Ascending aorta (tissue), 2 donors: ENCODE results near the gene GUCD1. TPM values are rescaled to one million over a fixed set of nuclear protein-coding genes. Genes with fewer than 3 reads are reported as not detected.

Source experiments
- DNase-seq, 2 donors: peaks; one replicate each; pipeline ENCODE4 v3.0.0-alpha.2; 2019; ENCODE audit warnings: low spot score in 2 of 2
- H3K27ac ChIP-seq, 2 donors: fragments of 200-600 bp; sonication (generic); one replicate each; pipeline ENCODE4 v1.5.1; 2016 to 2017; ENCODE audit warnings: mild to moderate bottlenecking in 1 of 2
- H3K27me3 ChIP-seq: fragments of 200-600 bp; sonication (generic); one replicate; pipeline ENCODE4 v1.5.1; 2017
- H3K36me3 ChIP-seq, 2 donors: fragments of 200-600 bp; sonication (generic); one replicate each; pipeline ENCODE4 v1.5.1; 2016
- H3K4me1 ChIP-seq, 2 donors: fragments of 200-600 bp; sonication (generic); one replicate each; pipeline ENCODE4 v1.5.1; 2016 to 2017; ENCODE audit warnings: mild to moderate bottlenecking in 1 of 2
- H3K4me3 ChIP-seq, 2 donors: fragments of 200-600 bp; sonication (generic); one replicate each; pipeline ENCODE4 v1.5.1; 2016 to 2017; ENCODE audit warnings: mild to moderate bottlenecking in 1 of 2
- H3K9me3 ChIP-seq, 2 donors: fragments of 200-600 bp; sonication (generic); one replicate each; pipeline ENCODE4 v1.5.1; 2016
- intact Hi-C: fragments of 100-400 bp; cut with DNase I; formaldehyde crosslinking; loops from one replicate; pipeline ENCODE4 v1.15.1; 2023
- total RNA-seq: library from RNA; depleted of rRNA; stranded (reverse); fragments of >200 nt; gene quantifications from one replicate; pipeline ENCODE4 v1.1.0, GENCODE V29; 2016
- TF ChIP-seq, protein P1 (sequence below), 3 experiments: fragments of 200-600 bp in 2 of 3; fragments of 450-650 bp in 1 of 3; sonication (generic) in 2 of 3; IDR thresholded peaks; one replicate each; pipeline ENCODE4 v1.5.1; 2016 to 2019; ENCODE audit warnings: antibody characterized with exemption in 3 of 3, mild to moderate bottlenecking in 1 of 3, moderate library complexity in 1 of 3

The GUCD1 gene
- total RNA-seq, 1 donor from 2014 or later = 80.0 TPM

GRCh38 chr22:24515027-24515338 is 40.0 kb downstream of the GUCD1 start:
- Histone ChIP-seq H3K4me3 (no peak overlapping the region), H3K36me3 (no peaks in the 10 kb centered on the region), H3K9me3 (no peaks in the 10 kb centered on the region), H3K4me1 (peaks cover 0 to 14% of the 10 kb centered on the region in 2 donors), H3K27me3 (no peaks in the 10 kb centered on the region), H3K27ac (no peak overlapping the region)
- no peak for DNase-seq
- TF ChIP-seq, protein P1, sequence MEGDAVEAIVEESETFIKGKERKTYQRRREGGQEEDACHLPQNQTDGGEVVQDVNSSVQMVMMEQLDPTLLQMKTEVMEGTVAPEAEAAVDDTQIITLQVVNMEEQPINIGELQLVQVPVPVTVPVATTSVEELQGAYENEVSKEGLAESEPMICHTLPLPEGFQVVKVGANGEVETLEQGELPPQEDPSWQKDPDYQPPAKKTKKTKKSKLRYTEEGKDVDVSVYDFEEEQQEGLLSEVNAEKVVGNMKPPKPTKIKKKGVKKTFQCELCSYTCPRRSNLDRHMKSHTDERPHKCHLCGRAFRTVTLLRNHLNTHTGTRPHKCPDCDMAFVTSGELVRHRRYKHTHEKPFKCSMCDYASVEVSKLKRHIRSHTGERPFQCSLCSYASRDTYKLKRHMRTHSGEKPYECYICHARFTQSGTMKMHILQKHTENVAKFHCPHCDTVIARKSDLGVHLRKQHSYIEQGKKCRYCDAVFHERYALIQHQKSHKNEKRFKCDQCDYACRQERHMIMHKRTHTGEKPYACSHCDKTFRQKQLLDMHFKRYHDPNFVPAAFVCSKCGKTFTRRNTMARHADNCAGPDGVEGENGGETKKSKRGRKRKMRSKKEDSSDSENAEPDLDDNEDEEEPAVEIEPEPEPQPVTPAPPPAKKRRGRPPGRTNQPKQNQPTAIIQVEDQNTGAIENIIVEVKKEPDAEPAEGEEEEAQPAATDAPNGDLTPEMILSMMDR (IDR thresholded peaks at IDR 0.05) = no peak
- intact Hi-C loops = loop anchor here (2.0 kb wide), 1 partner anchor 50 kb away; no protein-coding TSS in a partner anchor

- DNase-seq = no peak
- TF ChIP-seq, protein P1 (IDR thresholded peaks at IDR 0.05) = no peak
- no peaks in the 10 kb centered on the region for H3K27me3 ChIP-seq
- intact Hi-C loops = loop anchor here (2.0 kb wide), 1 partner anchor 50 kb away; no protein-coding TSS in a partner anchor
- H3K9me3 ChIP-seq = no peaks in the 10 kb centered on the region
- peaks cover 0 to 14% of the 10 kb centered on the region in 2 donors for H3K4me1 ChIP-seq
- H3K27ac ChIP-seq = no peak overlapping the region
- no peak overlapping the region for H3K4me3 ChIP-seq
- no peaks in the 10 kb centered on the region for H3K36me3 ChIP-seq
These were observed 40.5 kb downstream of the GUCD1 start for GRCh38 chr22:24514241-24515026.

GRCh38 chr22:24513378-24514240 is 41.3 kb downstream of the GUCD1 start:
- Histone ChIP-seq H3K27ac (no peak overlapping the region), H3K36me3 (no peaks in the 10 kb centered on the region), H3K4me3 (no peak overlapping the region), H3K27me3 (no peaks in the 10 kb centered on the region), H3K4me1 (peaks cover 0 to 14% of the 10 kb centered on the region in 2 donors), H3K9me3 (no peaks in the 10 kb centered on the region)
- TF ChIP-seq, protein P1 (IDR thresholded peaks at IDR 0.05) = no peak
- intact Hi-C loops = loop anchor here (2.0 kb wide), 1 partner anchor 49 kb away; no protein-coding TSS in a partner anchor
- no peak for DNase-seq

- H3K36me3 ChIP-seq = no peaks in the 10 kb centered on the region
- no peak overlapping the region for H3K4me3 ChIP-seq
- H3K27ac ChIP-seq = no peak overlapping the region
- H3K4me1 ChIP-seq = peaks cover 0 to 14% of the 10 kb centered on the region in 2 donors
- intact Hi-C loops = no loop called here
- no peak for DNase-seq
- TF ChIP-seq, protein P1 (IDR thresholded peaks at IDR 0.05) = no peak
- H3K27me3 ChIP-seq = no peaks in the 10 kb centered on the region
- H3K9me3 ChIP-seq = no peaks in the 10 kb centered on the region
These were observed 42.9 kb downstream of the GUCD1 start for GRCh38 chr22:24512043-24512442.

DNA sequence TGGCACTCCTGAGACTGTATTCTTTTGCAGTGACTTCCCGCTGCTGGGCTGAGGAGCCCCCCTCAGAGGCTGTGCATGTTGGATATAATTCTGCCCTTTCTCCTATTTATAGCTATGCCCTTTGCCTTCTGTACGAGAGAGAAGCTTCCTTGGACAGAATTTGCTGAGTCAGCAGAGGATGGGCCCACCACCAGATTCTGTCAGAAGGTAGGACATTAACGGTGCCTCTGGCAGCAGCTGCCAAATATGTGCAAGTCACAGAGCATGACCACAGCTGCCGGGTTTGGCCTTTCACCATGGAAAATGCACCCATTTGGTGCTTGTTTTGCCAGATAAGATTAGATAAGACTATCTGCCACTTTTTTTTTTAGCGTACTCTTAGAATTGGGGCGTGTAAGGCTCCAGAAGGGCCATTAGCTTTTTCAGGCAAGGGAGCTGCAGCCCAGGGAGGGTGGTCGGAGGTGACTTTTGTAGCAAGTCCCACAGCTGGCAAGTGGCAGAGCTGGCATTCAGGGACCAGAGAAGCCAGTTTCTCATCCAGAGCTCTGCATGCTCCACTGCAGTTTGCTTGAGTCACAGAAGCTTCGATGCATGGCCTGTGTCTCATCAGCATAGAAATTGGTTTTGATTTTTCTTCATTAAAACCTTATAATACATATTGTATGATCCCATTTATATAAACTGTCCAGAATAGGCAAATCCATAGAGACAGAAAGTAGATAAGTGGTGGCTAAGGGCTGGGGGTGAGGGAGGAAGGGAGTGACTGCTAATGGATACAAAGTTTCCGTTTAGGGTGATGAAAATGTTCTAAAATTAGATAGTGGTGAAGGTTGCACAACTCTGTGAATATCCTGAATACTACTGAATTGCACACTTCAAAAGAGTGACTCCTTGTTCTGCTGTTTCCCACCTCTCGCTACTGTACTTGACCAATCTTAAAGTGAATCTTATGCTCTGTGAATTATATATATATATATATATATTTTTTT is 44.0 kb downstream of the GUCD1 start:
- Histone ChIP-seq H3K27ac (peak overlapping the region in 1 of 2 donors; percentile 26), H3K36me3 (no peaks in the 10 kb centered on the region), H3K9me3 (no peaks in the 10 kb centered on the region), H3K4me1 (peaks cover 0 to 8% of the 10 kb centered on the region in 2 donors), H3K4me3 (no peak overlapping the region), H3K27me3 (no peaks in the 10 kb centered on the region)
- DNase-seq = no peak
- intact Hi-C loops = no loop called here
- TF ChIP-seq, protein P1 (IDR thresholded peaks at IDR 0.05) = no peak
